ENCODE results near the gene CD79A.

DNA sequence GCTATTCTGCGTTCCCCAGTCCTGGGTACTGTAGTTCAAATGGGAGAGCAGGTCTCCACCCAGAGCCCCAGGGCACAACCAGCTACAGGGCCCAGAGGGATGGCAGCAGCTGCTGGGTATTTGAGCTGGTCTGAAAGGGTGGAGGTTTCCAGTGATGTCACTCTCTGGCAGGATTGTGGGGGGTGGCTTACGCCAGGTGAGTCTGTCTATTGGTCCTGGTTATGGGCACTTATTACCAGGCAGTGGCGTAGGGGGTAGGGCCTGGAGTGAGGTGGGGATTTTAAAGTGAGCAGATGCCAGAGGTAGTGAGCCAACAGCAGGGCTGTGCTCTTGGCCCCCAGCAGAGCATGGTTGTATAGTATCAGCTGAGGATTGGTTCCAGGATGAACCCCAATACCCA, 10.8 kb upstream of the CD79A start:
- TF ChIP-seq, protein P1, sequence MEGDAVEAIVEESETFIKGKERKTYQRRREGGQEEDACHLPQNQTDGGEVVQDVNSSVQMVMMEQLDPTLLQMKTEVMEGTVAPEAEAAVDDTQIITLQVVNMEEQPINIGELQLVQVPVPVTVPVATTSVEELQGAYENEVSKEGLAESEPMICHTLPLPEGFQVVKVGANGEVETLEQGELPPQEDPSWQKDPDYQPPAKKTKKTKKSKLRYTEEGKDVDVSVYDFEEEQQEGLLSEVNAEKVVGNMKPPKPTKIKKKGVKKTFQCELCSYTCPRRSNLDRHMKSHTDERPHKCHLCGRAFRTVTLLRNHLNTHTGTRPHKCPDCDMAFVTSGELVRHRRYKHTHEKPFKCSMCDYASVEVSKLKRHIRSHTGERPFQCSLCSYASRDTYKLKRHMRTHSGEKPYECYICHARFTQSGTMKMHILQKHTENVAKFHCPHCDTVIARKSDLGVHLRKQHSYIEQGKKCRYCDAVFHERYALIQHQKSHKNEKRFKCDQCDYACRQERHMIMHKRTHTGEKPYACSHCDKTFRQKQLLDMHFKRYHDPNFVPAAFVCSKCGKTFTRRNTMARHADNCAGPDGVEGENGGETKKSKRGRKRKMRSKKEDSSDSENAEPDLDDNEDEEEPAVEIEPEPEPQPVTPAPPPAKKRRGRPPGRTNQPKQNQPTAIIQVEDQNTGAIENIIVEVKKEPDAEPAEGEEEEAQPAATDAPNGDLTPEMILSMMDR (IDR thresholded peaks at IDR 0.05): no peak
- TF ChIP-seq POLR2A (IDR thresholded peaks at IDR 0.05) (no peak), POLR2AphosphoS5 (IDR thresholded peaks at IDR 0.05) (no peak)

Measured in sigmoid colon (tissue), 4 donors.